HL-60 (cell line): ENCODE results near the gene RSRC2.

Experiments used
- DNase-seq, 2 experiments: peaks; one replicate each; pipeline ENCODE4 v3.0.0-alpha.2; 2010 to 2020; ENCODE audit warnings: low read depth in 1 of 2, low spot score in 1 of 2
- H3K27ac ChIP-seq: fragments of 250-450 bp; sonication (Bioruptor Pico); replicated peaks from 2 replicates; pipeline ENCODE4 v1.5.1; 2020; ENCODE audit warnings: mild to moderate bottlenecking, moderate library complexity
- H3K27me3 ChIP-seq: fragments of 250-450 bp; sonication (Bioruptor Pico); 2 replicates; pipeline ENCODE4 v1.5.1; 2021; ENCODE audit warnings: mild to moderate bottlenecking, moderate library complexity; ENCODE audit not compliant: insufficient read depth, poor library complexity, severe bottlenecking
- H3K4me3 ChIP-seq: replicated peaks from 2 replicates; pipeline ENCODE4 v1.5.1; 2011; ENCODE audit warnings: mild to moderate bottlenecking, control low read depth, low read length; ENCODE audit not compliant: insufficient read depth
- GABPA ChIP-seq: IDR thresholded peaks from 2 replicates; pipeline ENCODE4 v1.6.1; 2012; ENCODE audit warnings: low read depth
- POLR2AphosphoS5 ChIP-seq: IDR thresholded peaks from 2 replicates; pipeline ENCODE4 v1.6.1; 2012; ENCODE audit warnings: low read depth
- REST ChIP-seq: IDR thresholded peaks from 2 replicates; pipeline ENCODE4 v1.6.1; 2012; ENCODE audit warnings: low read depth; ENCODE audit not compliant: insufficient replicate concordance
- SPI1 ChIP-seq: IDR thresholded peaks from 2 replicates; pipeline ENCODE4 v1.6.1; 2012; ENCODE audit warnings: low read depth, mild to moderate bottlenecking, borderline replicate concordance
- TF ChIP-seq, protein P1 (sequence below): IDR thresholded peaks from one replicate; pipeline ENCODE4 v1.5.1; 2011; ENCODE audit warnings: low read length, control low read depth, inconsistent platforms; ENCODE audit not compliant: insufficient read depth

The RSRC2 gene

GRCh38 chr12:122528582-122528981 is 1.8 kb upstream of the RSRC2 start:
- Histone ChIP-seq H3K4me3 (no peak overlapping the region; the same call in 1 of the 2 replicates), H3K27ac (no peak overlapping the region), H3K27me3 (no peaks in the 10 kb centered on the region)
- no peak for TF ChIP-seq GABPA
- no peak for TF ChIP-seq SPI1
- no peak for TF ChIP-seq POLR2AphosphoS5
- no peak for TF ChIP-seq REST
- TF ChIP-seq, protein P1, sequence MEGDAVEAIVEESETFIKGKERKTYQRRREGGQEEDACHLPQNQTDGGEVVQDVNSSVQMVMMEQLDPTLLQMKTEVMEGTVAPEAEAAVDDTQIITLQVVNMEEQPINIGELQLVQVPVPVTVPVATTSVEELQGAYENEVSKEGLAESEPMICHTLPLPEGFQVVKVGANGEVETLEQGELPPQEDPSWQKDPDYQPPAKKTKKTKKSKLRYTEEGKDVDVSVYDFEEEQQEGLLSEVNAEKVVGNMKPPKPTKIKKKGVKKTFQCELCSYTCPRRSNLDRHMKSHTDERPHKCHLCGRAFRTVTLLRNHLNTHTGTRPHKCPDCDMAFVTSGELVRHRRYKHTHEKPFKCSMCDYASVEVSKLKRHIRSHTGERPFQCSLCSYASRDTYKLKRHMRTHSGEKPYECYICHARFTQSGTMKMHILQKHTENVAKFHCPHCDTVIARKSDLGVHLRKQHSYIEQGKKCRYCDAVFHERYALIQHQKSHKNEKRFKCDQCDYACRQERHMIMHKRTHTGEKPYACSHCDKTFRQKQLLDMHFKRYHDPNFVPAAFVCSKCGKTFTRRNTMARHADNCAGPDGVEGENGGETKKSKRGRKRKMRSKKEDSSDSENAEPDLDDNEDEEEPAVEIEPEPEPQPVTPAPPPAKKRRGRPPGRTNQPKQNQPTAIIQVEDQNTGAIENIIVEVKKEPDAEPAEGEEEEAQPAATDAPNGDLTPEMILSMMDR, result no peak
- no peak for DNase-seq

GRCh38 chr12:122527478-122527944 is 775 bp upstream of the RSRC2 start:
- TF ChIP-seq SPI1, result peak; percentile 25; the same call in 1 of the 2 replicates
- TF ChIP-seq GABPA, result no peak; the same call in 1 of the 2 replicates
- TF ChIP-seq REST, result no peak
- peak in 1 of 2 experiments; percentile 75 for DNase-seq
- Histone ChIP-seq H3K4me3 (peak overlapping the region; percentile 68), H3K27ac (peak overlapping the region; percentile 100), H3K27me3 (no peaks in the 10 kb centered on the region)

DNA sequence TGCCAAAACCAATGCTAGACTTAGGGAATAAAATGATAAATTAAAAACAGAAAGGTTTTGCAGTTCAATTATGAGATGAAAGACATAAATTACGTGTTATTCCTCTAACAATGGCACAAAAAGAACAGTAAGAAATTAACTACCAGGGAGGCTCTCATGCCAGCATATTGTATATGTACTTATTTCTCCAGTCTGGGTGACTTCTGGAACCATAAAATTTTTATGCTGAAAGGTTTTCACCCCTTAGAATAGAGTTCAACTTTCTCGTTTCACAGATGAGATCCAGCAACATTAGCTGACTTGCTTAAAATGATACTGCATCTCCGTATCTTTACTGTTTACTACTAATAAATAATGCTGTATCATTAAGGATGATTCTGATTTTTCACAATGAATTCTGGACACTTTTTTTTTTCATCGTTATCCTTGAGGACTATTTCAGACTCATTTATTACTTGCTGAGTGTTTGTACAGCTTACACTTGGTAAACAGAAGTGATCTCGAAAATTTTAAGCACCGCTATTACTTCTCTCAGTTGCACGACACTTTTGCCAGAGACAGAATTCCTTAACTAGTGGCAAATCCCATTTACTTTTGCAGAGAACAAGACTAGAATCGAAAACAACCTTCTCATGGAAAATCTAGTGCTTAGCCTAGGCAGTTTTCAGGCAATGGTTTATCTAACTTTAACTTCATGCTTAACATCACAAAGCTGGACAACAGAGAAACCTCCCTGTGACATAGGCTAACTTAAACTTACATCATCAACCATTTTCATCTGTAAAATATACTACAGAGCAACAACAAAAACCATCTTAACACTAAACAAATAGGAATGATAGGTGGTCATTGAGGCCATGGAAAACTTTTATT is 2.7 kb downstream of the RSRC2 start:
- peak overlapping the region; percentile 60 for H3K4me3 ChIP-seq
- no peaks in the 10 kb centered on the region for H3K27me3 ChIP-seq
- no peak for TF ChIP-seq GABPA
- TF ChIP-seq POLR2AphosphoS5, result no peak
- TF ChIP-seq REST, result no peak
- TF ChIP-seq, protein P1, result no peak
- no peak for TF ChIP-seq SPI1
- H3K27ac ChIP-seq, result peak overlapping the region; percentile 18; the same call in 1 of the 2 replicates
- no peak for DNase-seq
